ENCODE data around the gene CREB3. TPM values are rescaled to one million over a fixed set of nuclear protein-coding genes. Genes with fewer than 3 reads are reported as not detected.

Gene CREB3
- total RNA-seq, 1 experiment from 2014 or later = 27.3 TPM

DNA sequence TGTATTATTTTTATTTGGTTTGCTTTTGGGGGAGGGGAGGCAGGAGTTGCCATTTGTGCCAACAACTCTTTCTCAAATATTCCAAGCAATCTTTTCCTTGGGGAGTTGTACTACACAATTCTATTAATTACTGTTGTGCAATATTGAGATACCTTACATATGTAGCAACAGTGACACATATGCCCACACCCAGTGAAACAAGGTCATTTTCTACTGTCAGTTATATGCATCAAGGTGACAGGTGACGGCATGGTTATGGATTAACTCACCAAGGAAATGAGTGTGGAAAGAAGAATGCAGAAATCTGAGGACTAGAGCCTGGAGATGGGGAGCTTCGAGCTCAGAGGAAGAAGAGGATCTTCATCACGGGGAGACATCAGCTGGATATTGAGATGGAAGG lies 39.5 kb downstream of the CREB3 start:
- no peaks in the 10 kb centered on the region for H3K9me3 Mint-ChIP-seq

More for the DNA sequence above, 39.5 kb downstream of the CREB3 start:
- TF ChIP-seq CTCF (conservative IDR thresholded peaks at IDR 0.05) = no peak
- no peak overlapping the region for H2BK12ac ChIP-seq (ENCODE audit: insufficient read length, low read depth, low read length)
- H3K27ac Mint-ChIP-seq = no peak overlapping the region
- H3K36me3 Mint-ChIP-seq (ENCODE audit: insufficient read depth in 1 of 3, low read depth in 3 of 3) = no peaks in the 10 kb centered on the region
- H2AK5ac ChIP-seq (ENCODE audit: insufficient read length, low read length) = no peak overlapping the region
- H2BK15ac ChIP-seq (ENCODE audit: low read depth, low read length) = no peak overlapping the region
- no peaks in the 10 kb centered on the region for H4K20me1 ChIP-seq (ENCODE audit: control insufficient read depth, insufficient read depth, insufficient read length)
- H3K23ac ChIP-seq (ENCODE audit: insufficient read length, low read depth, low read length) = no peak overlapping the region
- no peak overlapping the region for H3K4me3 Mint-ChIP-seq
- H4K91ac ChIP-seq (ENCODE audit: insufficient read length, low read depth, low read length) = no peak overlapping the region
- no peaks in the 10 kb centered on the region for H3K79me1 ChIP-seq (ENCODE audit: insufficient read depth, low read depth, low read length, poor library complexity, severe bottlenecking)
- H3K9me3 ChIP-seq (ENCODE audit: control insufficient read depth, low read depth, low read length) = no peaks in the 10 kb centered on the region
- peaks cover 15 to 19% of the 10 kb centered on the region in 2 experiments for H3K4me1 Mint-ChIP-seq
- H2BK120ac ChIP-seq (ENCODE audit: low read depth, low read length, poor library complexity, severe bottlenecking) = no peak overlapping the region
- no peak overlapping the region for H3K14ac ChIP-seq (ENCODE audit: insufficient read depth, low read length)
- peaks cover 4% of the 10 kb centered on the region; the same call in 1 of the 2 replicates for H3K4me1 ChIP-seq (ENCODE audit: insufficient read depth, low read length)
- H3K4ac ChIP-seq (ENCODE audit: low read depth, low read length) = no peak overlapping the region
- H3K27me3 Mint-ChIP-seq (ENCODE audit: low read depth) = no peaks in the 10 kb centered on the region
- H3K27ac ChIP-seq (ENCODE audit: insufficient read length, low read depth, low read length) = no peak overlapping the region
- H2AFZ ChIP-seq (ENCODE audit: low read length) = no peak overlapping the region
- no peak overlapping the region for H3K18ac ChIP-seq (ENCODE audit: insufficient read length, low read depth, low read length)
- H4K8ac ChIP-seq (replicated peaks; ENCODE audit: insufficient read length, low read depth, low read length) = no peak overlapping the region
- no peak overlapping the region for H3K56ac ChIP-seq (ENCODE audit: insufficient read length, low read depth, low read length)
- no peak overlapping the region for H3K9ac ChIP-seq (ENCODE audit: extremely low read depth, insufficient read length, low read length)
- no peak overlapping the region for H3T11ph ChIP-seq (ENCODE audit: low read length)
- H4K5ac ChIP-seq (ENCODE audit: insufficient read length, low read depth, low read length) = no peak overlapping the region
- WGBS (ENCODE audit: extremely low coverage, insufficient read length, low lambda C conversion rate) = no CpG with 5 or more reads among the region's 3 CpGs
- no peak overlapping the region for H2BK5ac ChIP-seq (ENCODE audit: insufficient read length, low read length)
- H3K27me3 ChIP-seq (ENCODE audit: insufficient read depth, low read length) = no peaks in the 10 kb centered on the region
- H3K23me2 ChIP-seq (ENCODE audit: insufficient read length, low read depth, low read length, poor library complexity, severe bottlenecking) = no peaks in the 10 kb centered on the region
- H3K79me2 ChIP-seq (ENCODE audit: insufficient read depth, low read length) = no peaks in the 10 kb centered on the region
- H3K4me2 ChIP-seq (ENCODE audit: insufficient read depth, insufficient read length, low read length) = no peak overlapping the region
- H2BK20ac ChIP-seq (ENCODE audit: low read depth, low read length, poor library complexity, severe bottlenecking) = no peak overlapping the region
- DNase-seq = no peak

Measured in H9 (cell line).